GM23248 (cell line): ENCODE results near the gene UNC93B1.
"Not testable (repeated sequence)": the region's sequence is repeated elsewhere in the genome, so short reads cannot be mapped to it uniquely, and the experiment has no call there.

Experiments used
- EZH2 ChIP-seq: fragments of 200-600 bp; sonication (generic); IDR thresholded peaks from 2 replicates; pipeline ENCODE4 v1.6.1; 2018; ENCODE audit warnings: antibody characterized with exemption, mild to moderate bottlenecking; ENCODE audit not compliant: insufficient read depth, poor library complexity, severe bottlenecking
- EZH2phosphoT487 ChIP-seq: fragments of 200-600 bp; sonication (generic); IDR thresholded peaks from 2 replicates; pipeline ENCODE4 v1.6.1; 2018; ENCODE audit warnings: antibody characterized with exemption, moderate library complexity, mild to moderate bottlenecking, low read depth; ENCODE audit not compliant: insufficient read depth

DNA sequence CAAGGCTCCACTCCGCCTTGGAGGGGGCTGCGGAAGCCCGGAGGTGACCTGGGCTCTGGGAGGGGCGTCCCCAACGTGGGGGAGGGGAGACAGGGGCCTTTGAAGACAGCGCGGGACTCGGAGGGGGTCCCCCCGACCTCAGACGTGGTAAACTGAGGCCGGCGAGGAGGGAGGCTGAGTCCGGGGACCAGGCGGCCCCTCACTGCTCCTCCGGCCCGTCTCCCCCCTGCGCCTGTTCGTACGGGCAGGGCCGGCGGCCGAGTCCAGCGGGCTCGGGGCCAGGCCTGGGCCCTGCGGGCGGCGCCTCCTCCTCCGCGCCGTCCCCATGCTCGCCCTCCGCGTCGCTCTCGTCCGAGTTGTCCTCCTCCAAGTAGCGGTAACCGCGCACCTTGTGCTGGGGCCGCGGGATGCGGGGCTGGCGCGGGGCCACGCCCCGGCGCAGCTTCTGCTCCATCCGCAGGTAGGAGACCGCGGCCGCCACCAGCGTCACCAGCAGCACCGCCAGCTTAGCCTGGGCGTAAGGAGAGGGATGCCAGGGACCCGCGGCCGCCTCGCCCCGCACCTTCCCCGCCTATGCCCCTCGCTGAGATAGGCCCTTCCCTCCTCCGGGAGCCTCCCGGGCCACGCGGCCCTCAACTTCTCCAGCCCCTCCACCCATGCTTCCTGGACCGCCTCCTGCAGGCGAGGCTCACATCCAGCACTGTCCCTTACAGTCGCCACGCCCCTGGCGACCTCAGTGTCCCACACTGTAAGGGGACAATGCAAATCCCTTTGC lies 12.4 kb downstream of the UNC93B1 start:
- not testable (repeated sequence) for TF ChIP-seq EZH2, EZH2phosphoT487
